ENCODE results near the gene STAT4.

DNA sequence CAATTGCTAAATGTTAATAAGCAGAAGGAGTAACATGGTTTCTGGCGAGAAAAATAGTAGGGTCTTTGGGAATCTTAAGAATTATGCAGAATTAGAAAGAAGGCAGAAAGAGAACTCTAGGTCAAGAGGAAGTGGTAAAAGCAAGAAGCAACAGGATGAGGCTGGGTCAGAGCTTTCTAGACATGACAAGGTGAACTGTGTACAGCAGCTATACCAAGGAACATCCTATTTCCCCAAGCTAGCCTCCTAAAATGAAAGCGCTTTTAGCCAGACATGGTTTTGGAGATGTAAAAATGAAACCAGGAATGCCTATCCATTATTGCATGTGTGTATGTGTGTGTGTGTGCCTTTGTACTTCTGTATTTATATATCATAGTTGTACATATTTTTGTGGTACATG is 94.6 kb downstream of the STAT4 start:
- TF ChIP-seq CTCF (optimal IDR thresholded peaks at IDR 0.05 in 1 of 3, IDR thresholded peaks at IDR 0.05 in 1 of 3, conservative IDR thresholded peaks at IDR 0.05 in 1 of 3; ENCODE audit: extremely low read depth in 1 of 3, insufficient read depth in 2 of 3, low read length in 3 of 3) (no peak), EZH2 (IDR thresholded peaks at IDR 0.05; ENCODE audit: low read length) (no peak)

All from keratinocyte (primary cell).